GM13976 (cell line): Measurements from ENCODE around the gene ARHGAP18.

ENCODE experiments used
- DNase-seq: peaks from one replicate; pipeline ENCODE4 v3.0.0; 2012; ENCODE audit warnings: low spot score
- in situ Hi-C: fragments of 300-500 bp; cut with MboI; formaldehyde crosslinking; loops from one replicate; pipeline ENCODE4 v1.12.0; 2022; ENCODE audit warnings: low sequenced_read_pairs, mixed read lengths, inconsistent platforms; ENCODE audit not compliant: unreplicated experiment
- TF ChIP-seq, protein P1 (sequence below): IDR thresholded peaks from 2 replicates; pipeline ENCODE4 v1.5.1; 2012; ENCODE audit warnings: borderline replicate concordance, mild to moderate bottlenecking; ENCODE audit not compliant: insufficient read depth; ENCODE audit errors: extremely low read depth, missing control alignments, control extremely low read depth

The ARHGAP18 gene

DNA sequence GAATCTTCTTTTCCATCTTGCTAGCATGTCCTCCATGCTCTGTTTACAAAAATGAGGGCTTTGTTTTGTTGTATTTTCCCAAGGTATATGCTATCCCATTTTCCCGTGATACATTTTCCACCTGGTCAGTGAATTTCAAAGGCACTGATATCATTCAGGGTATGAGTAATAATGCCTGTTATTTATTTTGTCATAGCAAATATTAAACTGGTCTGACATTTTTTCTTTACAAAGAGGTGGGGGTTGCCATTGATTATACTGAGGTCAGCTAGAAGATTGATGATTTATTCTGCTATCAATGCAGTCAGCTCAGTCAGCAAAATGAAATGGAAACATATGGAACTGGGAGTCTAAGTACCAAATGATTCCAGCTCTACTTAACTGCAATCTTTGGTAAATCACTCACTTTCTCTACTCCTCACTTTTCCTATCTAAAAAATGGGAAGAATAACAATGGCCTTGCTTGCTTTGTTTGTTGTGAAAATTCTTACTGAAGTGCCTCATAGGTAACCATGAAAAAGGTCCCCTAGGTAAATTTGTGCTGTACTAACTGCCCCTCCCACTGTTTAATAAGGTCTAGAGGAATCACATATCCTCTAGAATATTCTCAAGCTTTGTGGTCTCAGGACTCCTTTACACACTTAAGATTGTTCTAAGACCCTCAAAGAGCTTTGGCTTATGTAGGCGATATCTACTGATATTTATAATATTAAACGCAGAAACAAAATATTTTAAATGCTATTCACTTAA lies 64.0 kb downstream of the ARHGAP18 start:
- no peak for DNase-seq
- TF ChIP-seq, protein P1, sequence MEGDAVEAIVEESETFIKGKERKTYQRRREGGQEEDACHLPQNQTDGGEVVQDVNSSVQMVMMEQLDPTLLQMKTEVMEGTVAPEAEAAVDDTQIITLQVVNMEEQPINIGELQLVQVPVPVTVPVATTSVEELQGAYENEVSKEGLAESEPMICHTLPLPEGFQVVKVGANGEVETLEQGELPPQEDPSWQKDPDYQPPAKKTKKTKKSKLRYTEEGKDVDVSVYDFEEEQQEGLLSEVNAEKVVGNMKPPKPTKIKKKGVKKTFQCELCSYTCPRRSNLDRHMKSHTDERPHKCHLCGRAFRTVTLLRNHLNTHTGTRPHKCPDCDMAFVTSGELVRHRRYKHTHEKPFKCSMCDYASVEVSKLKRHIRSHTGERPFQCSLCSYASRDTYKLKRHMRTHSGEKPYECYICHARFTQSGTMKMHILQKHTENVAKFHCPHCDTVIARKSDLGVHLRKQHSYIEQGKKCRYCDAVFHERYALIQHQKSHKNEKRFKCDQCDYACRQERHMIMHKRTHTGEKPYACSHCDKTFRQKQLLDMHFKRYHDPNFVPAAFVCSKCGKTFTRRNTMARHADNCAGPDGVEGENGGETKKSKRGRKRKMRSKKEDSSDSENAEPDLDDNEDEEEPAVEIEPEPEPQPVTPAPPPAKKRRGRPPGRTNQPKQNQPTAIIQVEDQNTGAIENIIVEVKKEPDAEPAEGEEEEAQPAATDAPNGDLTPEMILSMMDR: no peak
- in situ Hi-C loops: no loop called here

DNA sequence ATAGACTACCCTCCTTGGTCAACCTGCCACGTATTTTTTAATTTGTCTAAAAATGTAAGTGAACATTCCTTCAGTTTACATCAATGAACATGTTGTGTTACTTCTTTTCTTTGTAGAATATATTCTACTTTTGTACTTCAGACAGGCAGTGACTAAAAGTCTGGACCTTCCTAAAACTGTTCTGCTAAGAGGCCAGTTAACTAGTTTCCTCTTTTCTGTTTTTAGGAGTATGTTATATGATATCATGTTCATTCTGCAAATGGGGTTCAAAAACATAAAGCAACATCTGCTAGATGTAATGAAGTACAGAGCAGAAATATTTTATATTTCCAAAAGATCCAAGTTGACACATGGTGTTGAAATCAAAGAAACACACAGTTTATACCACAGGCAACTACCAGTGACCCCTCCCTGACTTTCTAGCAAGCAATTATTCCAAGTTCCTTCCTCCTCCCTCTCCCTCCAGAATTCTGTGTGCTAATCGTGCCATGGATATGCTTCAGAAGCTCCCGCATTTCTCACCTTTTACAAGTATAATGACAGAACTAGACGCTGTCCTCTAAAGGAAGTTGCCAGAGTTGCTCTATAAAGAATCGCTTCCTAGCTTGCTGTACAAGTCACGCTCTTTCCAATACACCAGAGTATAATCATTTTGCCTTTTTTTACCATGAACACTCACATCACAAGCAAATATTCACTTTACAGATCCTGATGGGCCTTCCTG lies 64.7 kb downstream of the ARHGAP18 start:
- TF ChIP-seq, protein P1: no peak
- in situ Hi-C loops: no loop called here
- DNase-seq: no peak

DNA sequence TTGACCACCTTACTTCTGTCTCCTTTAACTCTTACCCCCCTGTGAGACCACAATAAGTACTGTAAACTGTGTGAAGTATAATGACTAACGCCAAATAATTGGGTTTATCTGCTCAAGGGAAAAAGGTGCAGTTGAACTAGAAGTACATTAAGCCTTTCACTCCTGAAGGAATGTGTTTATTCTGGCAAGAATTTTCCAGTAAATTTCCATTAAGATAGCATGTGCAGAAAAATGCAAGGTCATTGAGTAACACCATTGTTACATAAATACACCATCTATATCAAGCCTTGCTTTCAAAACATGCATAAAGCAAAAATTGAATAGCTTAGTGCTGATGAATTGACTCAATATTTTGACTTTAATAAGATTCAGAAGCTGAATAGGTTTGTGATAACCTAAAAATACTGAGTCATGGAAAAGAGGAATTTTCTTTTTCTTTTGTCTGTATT lies 65.4 kb downstream of the ARHGAP18 start:
- in situ Hi-C loops: no loop called here
- TF ChIP-seq, protein P1: no peak
- DNase-seq: no peak

DNA sequence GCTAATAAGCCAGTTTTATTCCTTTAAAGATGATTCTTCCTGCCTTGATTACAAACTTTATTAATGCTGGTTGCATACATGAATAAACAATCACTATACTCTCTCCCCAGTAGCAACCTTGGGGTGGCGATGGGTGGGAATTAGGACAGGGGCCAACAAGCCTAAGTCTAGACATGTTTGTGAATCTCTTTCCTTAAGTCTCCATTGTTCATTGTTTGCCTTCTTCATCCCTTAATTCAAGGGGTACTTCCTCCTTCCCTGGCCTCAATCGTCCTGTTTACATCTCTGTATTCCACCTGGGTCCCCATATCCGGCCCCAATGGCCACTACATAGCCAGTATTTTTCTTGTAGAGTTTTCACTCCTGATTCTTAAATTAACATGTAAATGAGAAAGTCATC lies 66.0 kb downstream of the ARHGAP18 start:
- TF ChIP-seq, protein P1: no peak
- DNase-seq: no peak
- in situ Hi-C loops: no loop called here

DNA sequence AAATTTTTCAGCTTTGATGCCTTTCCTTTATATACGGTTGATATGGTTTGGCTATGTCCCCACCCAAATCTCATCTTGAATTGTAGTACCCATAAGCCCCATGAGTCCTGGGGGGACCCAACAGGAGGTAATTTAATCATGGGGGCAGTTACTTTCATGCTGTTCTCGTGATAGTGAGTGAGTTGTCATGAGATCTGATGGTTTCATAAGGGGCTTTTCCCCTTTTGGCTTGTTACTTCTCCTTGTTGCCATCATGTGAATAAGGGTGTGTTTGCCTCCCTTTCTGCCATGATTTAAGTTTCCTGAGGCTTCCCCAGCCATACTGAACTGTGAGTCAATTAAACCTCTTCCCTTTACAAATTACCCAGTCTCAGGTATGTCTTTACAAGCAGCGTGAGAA lies 66.8 kb downstream of the ARHGAP18 start:
- TF ChIP-seq, protein P1: no peak
- in situ Hi-C loops: no loop called here
- no peak for DNase-seq

DNA sequence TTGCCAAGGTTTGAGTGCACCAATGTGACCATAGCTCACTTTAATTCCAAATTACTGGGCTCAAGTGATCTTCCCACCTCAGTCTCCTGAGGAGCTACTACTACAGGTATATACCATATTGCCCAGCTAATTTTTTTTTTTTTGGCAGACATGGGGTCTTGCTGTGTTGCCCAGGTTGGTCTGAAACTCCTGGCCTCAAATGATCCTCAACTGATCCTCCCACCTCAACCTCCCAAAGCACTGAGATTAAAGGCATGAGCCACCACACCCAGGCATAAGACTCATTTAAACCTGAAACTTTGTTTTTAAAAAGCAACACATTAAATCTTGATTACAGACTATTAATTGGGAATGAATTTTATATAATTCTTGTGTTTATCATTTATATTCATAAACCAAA lies 67.7 kb downstream of the ARHGAP18 start:
- TF ChIP-seq, protein P1: no peak
- in situ Hi-C loops: no loop called here
- no peak for DNase-seq
